HG03159 (cell line): Measurements from ENCODE around the gene MORF4L2.

ENCODE experiments used
- ATAC-seq: cut with Tn5 transposase; IDR thresholded peaks from one replicate; pipeline ENCODE4 v1.9.1; 2021; ENCODE audit warnings: mild to moderate bottlenecking, moderate library complexity; ENCODE audit not compliant: unreplicated experiment

MORF4L2 gene

DNA sequence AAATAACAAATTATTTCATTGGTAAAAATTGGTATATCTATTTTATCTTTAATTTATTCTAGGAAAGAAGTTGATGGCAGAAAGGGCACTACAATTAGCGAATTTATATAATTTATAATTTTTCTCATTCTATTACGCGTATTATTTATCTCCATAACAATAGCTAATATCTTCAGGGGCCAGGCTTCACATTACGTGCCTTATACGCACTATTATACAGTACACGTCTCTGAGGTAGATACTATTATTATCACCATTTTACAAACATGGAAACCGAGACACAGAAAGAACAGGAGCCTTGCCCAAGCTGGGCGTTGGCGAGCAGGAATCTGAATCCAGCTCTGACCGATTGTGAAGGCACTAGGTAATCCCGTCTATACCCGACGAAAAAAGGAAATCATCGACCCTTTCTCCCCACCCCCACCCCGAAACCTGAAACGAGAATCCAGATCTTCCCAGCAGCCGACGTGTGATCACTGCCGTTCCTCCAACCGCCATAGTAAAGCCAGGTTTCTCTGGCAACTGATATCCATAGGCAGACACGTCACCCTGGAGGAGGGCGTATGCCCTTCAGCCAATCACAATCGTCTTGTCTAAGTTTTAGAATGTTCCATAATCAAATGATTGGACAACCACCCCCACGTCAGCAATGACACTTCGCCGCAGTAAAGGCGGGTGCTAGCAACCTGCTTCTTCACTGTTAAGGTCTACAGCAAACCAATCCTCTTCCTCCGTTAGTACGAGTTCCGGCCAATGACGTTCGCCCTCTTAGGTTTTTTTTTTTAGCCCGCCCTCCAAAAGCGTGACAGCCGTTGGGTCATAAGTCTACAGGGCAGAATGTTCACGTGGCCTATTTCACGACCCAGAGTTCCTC, at the start of gene MORF4L2:
Gene MORF4L2, minus strand, starts transcription at position 501 of the 874 bp plus-strand sequence. CDS start 9,672 bp downstream, outside the sequence.
- peak; percentile 91 for ATAC-seq

- ATAC-seq, result no peak
These were observed 47.7 kb upstream of the MORF4L2 start for GRCh38 chrX:103734125-103734760.

DNA sequence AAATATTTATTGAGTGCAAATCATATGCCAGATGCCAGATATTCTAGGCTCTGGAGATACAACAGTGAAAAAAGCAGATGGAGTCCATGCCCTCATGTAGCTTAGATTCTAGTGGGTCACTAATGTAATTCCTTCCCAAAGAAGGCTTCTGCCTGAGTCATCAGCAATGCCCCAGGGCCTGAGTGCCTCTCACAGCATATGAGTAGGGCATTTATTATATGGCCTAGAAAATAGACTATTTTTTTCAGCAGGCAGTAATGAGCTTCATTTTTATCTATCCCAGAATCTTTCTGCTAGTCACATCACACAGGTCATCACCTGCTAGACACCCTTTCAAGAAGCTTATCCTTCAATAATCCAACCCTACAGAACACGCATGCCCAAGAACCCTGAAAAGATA, 46.5 kb upstream of the MORF4L2 start:
- ATAC-seq, result no peak

- no peak for ATAC-seq
These were observed 44.4 kb upstream of the MORF4L2 start for GRCh38 chrX:103730796-103731493.

GRCh38 chrX:103730147-103730795, 43.8 kb upstream of the MORF4L2 start:
- ATAC-seq, result no peak

- no peak for ATAC-seq
These were observed 42.5 kb upstream of the MORF4L2 start for GRCh38 chrX:103729015-103729414.

DNA sequence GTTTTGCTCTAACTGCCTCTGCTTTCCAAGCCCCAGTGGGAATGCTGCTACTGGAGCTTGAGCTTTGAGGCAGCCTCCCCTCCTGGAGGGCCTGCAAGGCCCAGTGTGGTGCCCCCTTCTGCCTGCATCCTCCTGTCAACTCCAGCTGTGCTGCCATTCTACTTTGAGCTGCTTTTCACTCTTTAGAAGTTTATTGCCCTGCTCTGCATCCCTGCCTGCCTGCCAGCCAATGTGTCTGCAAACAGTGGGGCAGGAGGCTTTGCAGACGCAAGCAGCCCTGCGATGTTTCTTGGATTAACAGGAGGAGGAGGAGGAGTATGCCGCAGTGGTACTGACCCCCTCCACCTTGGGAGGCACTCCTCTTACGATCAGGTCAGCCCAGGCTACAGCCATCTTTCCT, 40.6 kb upstream of the MORF4L2 start:
- no peak for ATAC-seq

GRCh38 chrX:103726477-103726876, 40.0 kb upstream of the MORF4L2 start:
- ATAC-seq, result no peak

- ATAC-seq, result no peak
These were observed 36.0 kb upstream of the MORF4L2 start for GRCh38 chrX:103722505-103722904.

DNA sequence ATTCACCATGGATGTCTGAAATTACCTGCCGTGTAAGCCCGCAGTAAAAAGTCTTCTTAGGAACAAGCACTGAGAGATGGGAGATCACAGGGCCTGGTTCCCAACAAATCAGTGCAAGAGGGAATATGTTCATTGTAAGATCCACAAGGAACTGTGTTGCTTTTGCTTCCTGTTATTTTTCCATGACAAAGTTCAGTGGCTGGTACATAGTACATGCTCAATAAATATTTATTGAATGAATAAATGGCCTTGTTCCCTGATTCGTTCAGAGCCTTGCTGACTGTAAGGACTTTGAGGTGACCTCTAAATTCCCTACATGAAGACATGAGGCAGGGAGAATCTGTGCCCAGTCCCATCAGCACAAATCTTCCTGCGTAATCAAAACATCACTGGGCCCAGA, 31.6 kb upstream of the MORF4L2 start:
- no peak for ATAC-seq

- no peak for ATAC-seq
These were observed 30.5 kb upstream of the MORF4L2 start for GRCh38 chrX:103716962-103717361.

DNA sequence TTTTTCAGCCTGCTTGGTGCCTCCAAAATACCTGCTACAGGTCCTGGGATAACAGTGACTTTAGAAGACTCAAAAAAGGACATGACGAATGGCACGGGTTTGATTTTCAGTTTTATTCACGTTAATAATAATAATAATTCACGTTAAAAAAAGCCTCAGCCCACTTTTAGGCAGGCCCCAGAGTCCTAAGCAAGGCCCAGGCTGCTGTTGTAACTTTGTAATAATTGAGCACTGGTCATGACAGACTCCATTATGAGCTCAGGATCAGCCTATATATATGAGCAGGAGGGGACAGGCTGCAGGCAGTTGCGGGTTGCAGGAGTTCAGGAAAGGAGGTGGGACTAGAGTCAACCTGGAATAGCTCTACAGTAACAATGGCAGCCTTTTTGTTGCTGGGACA, 24.1 kb upstream of the MORF4L2 start, which contains the start of gene TMEM31:
Gene TMEM31, plus strand, starts transcription at position 301 of the 400 bp plus-strand sequence. CDS start 1,350 bp downstream, outside the sequence.
- ATAC-seq, result no peak

DNA sequence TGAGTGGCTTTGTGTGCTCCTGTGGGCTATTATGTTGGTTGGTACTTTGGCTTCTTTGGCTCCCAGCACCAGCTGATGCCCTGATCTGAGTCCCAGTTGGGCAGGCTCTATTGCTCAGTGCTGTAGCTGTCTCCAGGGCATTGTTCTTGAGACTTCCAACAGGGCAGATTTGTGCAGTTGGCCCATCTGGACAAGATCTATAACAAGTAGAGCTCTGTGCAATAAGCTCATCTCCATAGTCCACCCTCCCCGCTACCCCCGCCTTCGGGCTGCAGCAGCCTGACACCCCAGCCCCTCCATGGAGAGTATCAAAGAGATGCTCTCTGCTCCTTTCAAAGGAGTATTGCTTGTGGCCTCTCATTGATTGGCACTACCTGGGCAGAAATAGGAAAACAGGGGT, 18.4 kb upstream of the MORF4L2 start:
- ATAC-seq, result no peak

- no peak for ATAC-seq
These were observed 12.7 kb upstream of the MORF4L2 start for GRCh38 chrX:103699243-103699642.

GRCh38 chrX:103697687-103698086, 11.2 kb upstream of the MORF4L2 start:
- no peak for ATAC-seq

GRCh38 chrX:103691059-103691458, 4.6 kb upstream of the MORF4L2 start:
- no peak for ATAC-seq

DNA sequence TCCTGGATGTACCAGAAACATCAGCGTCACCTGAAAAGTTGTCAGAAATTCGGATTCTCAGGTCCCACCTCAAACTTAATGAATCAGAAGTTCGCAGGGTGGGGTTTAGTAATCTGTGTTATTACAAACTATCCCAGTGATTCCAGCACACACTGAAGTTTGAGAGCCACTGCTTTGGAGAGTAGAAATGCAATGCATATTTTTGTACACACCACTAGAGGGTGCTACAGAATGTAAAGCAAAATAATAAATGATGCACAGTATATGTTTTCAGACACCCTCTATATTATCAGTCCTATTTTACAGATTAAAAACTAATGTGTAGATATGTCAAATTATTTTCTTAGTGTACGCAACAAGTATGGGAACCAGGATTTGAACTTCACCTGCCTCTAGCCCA, 2.4 kb upstream of the MORF4L2 start:
- no peak for ATAC-seq

GRCh38 chrX:103687696-103688201, 1.2 kb upstream of the MORF4L2 start:
- no peak for ATAC-seq

DNA sequence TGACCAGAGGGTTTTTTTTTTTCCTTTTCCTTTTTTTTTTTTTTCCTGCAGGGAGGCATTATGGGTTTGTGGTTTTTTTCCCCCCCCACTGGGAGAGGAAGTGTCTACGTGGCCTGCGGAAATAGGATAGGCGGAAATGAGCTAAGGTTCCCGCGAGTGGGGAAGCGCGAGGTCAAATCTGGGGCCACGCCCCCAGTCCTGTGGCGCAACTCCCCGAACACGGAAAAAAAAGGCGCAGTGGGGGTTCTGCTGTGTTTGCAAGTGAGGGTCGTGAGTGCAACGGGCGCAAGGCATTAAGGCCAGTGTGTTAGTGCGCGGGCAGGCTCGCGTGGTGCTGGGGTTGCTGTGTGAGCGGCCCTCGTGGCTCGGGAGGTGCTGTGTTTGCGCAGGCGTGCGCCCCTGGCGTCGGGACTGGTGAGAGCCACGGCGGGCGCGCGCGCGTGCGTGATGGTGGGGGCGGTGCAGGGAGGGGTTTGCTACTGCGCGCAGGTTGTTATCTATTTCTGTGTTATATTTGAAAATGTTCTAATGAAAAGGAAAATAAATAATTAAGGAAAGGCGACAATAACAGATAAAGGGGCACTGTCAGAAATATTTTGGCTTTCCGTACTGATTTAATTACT, 685 bp upstream of the MORF4L2 start:
- peak; percentile 49 for ATAC-seq

GRCh38 chrX:103685396-103685795, 1.1 kb downstream of the MORF4L2 start:
- ATAC-seq, result no peak
